NCI-H1417 (cell line): Measurements from ENCODE around the gene PTER.

ENCODE experiments used
- DNase-seq, 3 experiments: peaks; one replicate each; lab custom pipeline; 2025; lab: John Stamatoyannopoulos, UW

PTER gene

DNA sequence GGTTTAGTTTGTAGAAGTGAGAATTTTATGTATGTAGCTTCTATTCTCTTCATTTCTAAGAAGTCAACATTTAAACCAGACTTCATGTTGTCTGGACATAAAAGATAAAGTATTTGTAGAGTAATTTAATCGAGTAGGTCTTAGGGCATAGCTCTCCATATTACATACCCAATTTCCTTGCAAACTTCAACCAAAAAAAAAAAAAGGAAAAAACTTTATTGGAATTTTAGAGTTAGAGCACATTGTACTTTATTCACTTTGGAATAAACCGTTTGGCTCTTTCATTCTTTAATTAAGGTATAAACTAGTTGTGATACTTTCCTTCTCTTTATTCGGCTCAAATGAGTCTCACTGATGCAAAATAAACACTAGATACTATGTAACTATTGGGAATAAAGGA is 36.0 kb downstream of the PTER start:
- no peak for DNase-seq

DNA sequence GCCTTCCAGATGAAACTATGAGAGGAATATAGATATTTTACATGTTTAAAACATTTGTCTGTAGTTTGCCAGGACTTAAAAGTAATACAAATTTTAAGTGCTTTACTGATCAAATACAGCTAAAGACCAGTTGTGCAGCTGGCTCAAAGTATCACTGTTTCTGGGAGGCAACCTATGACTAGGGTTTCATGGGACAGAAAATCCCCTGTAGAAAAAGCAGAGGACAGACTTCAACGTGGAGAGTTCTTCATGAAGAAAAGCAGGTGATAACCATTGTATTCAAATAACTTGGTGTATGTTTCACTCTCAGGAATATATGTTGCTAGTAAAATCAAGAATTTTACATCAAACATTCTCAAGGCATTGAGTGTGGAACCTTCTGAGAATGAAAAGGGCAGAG is 40.9 kb downstream of the PTER start:
- DNase-seq = no peak

- no peak for DNase-seq
Measured at GRCh38 chr10:16478801-16479200, 42.0 kb downstream of the PTER start.

DNA sequence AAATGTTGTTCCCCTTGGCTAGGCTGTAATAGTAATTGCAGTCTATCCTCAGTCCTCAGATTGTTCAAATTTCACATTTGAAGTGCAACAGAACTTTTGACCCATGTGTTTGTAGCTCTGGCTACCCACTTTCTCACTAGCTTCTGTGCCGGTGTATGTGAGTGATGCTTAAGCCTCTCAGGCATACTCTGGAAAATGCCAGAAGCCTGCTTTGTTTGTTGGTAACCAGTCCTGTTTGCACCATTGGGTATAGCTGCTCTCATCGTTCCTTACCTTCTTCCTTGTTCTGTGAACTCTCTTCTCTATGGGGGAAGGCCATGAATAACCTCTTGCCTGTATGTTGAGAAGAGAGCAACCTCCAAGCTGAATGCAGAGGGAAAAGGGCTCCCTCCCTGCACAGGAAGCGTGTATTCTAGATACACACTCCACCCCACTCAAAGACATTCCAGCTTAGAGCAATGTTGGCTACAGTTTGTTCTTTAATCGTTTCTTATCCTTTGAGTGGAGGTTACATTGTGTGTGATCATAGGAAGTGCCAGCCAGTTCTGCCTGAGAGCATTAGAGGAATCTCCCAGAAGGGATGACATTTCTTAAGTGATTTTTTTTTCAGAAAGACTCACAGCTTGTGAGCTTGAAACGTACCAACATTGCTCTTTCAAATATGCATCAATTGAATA is 44.4 kb downstream of the PTER start:
- no peak for DNase-seq

DNA sequence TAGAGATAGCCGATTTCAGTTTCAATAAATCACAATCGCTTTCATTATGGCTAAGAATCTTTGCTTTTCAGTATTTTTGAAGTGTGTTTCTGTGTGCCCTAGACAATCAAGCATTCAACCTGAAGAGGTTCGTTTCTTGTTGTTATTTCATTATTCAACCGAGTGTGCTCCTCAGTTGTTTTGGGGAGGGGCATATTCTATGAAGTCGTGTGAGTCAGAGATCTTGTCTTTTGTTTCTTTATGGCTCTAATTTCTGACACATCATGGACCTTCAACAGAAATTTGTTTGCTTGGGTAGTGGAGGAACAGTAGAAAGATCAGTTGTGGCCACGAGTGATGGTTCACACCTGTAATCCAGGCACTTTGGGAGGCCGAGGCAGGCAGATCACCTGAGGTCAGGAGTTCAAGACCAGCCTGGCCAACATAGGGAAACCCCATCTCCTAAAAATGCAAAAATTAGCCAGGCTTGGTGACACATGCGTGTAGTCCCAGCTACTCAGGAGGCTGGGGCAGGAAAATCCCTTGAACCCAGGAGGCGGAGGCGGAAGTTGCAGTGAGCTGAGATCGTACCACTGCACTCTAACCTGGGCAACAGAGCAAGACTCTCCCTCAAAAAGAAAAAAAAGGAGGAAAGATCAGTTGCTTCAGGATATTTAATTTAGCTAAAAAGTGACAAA is 46.6 kb downstream of the PTER start:
- DNase-seq = no peak

- no peak for DNase-seq
Measured at GRCh38 chr10:16490511-16490910, 53.7 kb downstream of the PTER start.

- DNase-seq = peak in 2 of 3 experiments; percentile 40 to 83
Measured at GRCh38 chr10:16491933-16492332, 55.1 kb downstream of the PTER start.

GRCh38 chr10:16493884-16494536 is 57.2 kb downstream of the PTER start:
- no peak for DNase-seq

GRCh38 chr10:16497911-16498310 is 61.1 kb downstream of the PTER start:
- DNase-seq = no peak

GRCh38 chr10:16505161-16505560 is 68.4 kb downstream of the PTER start:
- no peak for DNase-seq

DNA sequence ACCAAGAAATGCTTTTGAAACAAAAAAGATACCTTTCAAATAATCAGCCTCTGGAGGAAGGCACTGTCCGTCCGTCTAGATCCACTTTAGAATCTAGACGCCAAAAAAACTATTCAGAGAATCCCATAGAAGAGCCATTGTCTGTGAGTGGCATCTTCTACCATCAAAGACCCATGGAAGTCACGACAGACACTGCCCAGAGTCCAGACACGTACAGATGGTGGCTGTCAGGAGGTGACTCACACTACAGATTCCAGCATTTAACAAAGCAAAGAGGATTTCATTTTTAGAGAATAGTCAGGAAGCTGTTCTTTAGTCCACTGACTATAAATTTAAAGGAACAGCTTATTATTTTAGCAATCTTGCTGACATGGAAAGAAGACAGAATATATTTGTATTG is 73.2 kb downstream of the PTER start:
- no peak for DNase-seq

DNA sequence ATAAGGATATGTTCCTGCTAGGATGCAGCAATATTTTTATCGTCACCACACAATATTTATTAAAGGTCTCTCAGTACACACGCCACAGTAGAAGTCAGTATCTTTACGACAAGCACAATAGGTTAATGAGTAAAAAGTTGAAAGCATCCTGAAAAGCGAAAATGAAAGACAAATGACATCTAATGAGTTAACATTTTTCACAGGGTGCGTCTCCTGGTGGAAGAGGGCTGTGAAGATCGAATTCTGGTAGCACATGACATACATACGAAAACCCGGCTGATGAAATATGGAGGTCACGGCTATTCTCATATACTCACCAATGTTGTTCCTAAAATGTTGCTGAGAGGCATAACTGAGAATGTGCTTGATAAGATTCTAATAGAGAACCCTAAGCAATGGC is 74.0 kb downstream of the PTER start:
- no peak for DNase-seq

GRCh38 chr10:16518822-16519221 is 82.0 kb downstream of the PTER start:
- DNase-seq = peak in 1 of 3 experiments; percentile 5

GRCh38 chr10:16519250-16519907 is 82.6 kb downstream of the PTER start:
- no peak for DNase-seq

DNA sequence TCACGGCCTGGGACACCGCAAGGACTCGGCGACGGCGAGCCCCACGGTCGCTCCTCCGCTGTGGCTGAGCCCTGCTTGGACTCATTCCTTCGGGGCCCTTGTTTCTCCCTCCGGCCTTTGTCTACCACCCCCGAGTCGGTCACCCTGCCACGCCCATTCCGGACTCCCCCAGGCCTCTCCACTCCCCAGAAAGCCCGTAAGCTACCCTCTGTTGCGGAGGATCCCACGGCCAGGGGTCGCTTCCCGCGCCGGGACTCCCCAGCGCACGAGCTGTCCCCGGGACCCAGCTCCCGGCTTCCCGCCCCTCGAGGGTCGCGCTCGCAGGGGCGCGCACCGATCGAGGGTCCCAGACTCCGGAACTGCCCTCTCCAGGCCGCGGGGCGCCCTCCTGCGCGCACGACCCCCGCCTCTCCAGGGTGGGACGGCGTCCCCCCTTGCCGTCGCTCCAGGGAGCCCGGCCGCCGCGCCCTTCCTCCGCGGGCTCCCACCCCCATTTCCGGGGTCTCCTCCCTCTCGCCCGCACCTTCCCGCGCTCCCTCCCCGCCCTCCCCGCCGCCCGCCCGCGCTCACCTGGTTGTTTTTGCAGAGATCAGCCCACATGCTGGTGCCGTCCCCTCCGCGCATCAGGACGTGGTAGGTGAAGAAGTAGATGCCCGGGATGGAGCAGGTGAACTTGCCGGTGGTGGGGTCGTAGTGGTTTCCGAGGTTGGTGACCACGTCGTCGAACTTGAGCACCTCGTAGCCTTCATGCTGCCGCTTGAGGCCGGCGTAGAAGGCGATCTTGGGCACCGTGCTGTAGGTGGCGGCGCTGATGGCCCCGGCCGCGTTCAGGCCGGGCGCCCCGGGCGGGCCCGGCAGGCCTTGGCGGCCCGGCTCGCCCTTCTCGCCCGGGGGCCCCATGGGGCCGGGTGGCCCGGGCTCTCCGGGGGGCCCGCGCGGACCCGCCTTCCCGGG is 83.4 kb downstream of the PTER start:
- peak in 2 of 3 experiments; percentile 39 to 45 for DNase-seq

GRCh38 chr10:16520900-16521299 is 84.1 kb downstream of the PTER start:
- DNase-seq = peak; percentile 11 to 67 (median 60)

DNA sequence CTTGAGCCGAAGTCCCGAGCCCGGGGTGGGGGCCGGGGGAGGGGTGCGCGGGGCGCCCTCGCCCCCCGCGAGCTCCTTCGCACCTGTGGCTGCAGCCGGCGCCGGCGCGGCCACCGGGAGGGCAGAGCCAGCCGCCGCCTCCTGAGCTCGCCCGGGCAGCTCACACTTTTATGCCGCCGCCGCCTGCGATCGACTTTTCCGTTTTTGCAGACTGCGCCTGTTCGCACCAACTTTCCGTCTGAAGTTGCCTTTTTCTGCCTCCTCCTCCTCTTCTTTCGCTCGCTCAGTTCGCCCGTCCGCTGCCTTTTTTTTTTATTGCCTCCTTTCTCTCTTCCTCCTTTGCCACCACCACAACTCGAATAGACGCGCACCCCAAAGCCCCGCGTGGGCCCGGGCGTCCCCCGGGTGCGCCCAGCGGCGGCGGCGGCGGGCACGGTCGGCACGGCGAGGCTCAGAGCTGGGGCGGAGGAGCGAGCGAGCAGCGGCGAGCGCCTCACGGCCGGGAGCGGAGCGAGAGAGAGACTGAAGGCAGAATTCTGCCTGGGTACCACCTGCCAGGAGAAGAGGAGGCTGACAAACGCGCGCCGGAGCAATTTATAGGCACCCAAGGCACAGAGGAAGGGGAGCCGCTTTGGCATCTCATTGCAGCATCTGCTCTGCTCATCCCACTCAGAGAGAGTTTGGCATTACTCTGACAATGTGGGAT is 84.7 kb downstream of the PTER start, which contains the start of gene C1QL3:
Gene C1QL3 (minus strand): TSS at position 569 of the 706 bp plus-strand sequence. CDS start 814 bp downstream, outside the sequence.
- peak; percentile 11 to 67 (median 61) for DNase-seq

- DNase-seq = peak in 1 of 3 experiments; percentile 30
Measured at GRCh38 chr10:16527452-16527851, 90.6 kb downstream of the PTER start.

- no peak for DNase-seq
Measured at GRCh38 chr10:16529853-16530252, 93.0 kb downstream of the PTER start.

GRCh38 chr10:16536155-16536554 is 99.3 kb downstream of the PTER start:
- DNase-seq = no peak

DNA sequence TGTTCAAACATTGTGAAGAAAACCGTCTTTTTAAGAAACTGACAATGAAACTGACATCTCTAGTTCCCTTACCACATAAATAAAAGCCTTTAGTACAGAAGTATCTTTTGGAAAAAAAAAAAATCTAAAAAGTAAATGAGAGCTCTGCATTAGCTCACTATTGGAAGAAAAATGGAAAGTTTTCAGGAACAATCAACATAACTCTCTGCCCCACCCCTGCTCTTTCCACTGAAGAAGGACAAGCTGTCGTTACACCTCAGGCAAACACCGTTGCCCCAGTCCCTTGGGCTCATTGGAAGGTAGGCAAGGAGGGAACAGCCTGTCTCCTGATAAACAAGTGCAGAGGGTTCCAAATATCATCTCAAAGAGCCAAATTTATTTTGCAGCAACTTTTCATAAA is 107.3 kb downstream of the PTER start:
- no peak for DNase-seq
